SU-DHL-6 (cell line): Measurements from ENCODE around the gene FBXL20.

Experiments
- H2AFZ ChIP-seq: fragments of 200-600 bp; sonication (generic); 2 replicates; pipeline ENCODE4 v1.6.1; 2014; ENCODE audit warnings: low read depth, mild to moderate bottlenecking, moderate library complexity, mixed read lengths, antibody characterized with exemption, low read length; ENCODE audit not compliant: severe bottlenecking
- H3F3A ChIP-seq: fragments of 200-600 bp; shearing (Covaris generic); 2 replicates; pipeline ENCODE4 v1.6.0; 2016; ENCODE audit warnings: antibody characterized with exemption, mild to moderate bottlenecking; ENCODE audit not compliant: insufficient read depth
- H3K27ac ChIP-seq: fragments of 200-600 bp; sonication (generic); 2 replicates; pipeline ENCODE4 v1.5.1; 2016; ENCODE audit warnings: low read depth, mild to moderate bottlenecking, low read length, moderate library complexity, mixed read lengths
- H3K27me3 ChIP-seq: fragments of 200-600 bp; sonication (generic), shearing (Covaris generic); 2 replicates; pipeline ENCODE4 v1.6.0; 2014; ENCODE audit warnings: mild to moderate bottlenecking, low read length
- H3K36me3 ChIP-seq: fragments of 200-600 bp; sonication (generic); 2 replicates; pipeline ENCODE4 v1.6.1; 2014; ENCODE audit warnings: mild to moderate bottlenecking, low read length, mixed read lengths
- H3K4me2 ChIP-seq: fragments of 300-600, 200-600 bp; shearing (Covaris generic), sonication (generic); 2 replicates; pipeline ENCODE4 v1.6.0; 2014; ENCODE audit warnings: low read length, low read depth, mild to moderate bottlenecking; ENCODE audit not compliant: poor library complexity, severe bottlenecking
- H3K4me3 ChIP-seq: fragments of 200-600 bp; sonication (generic); 2 replicates; pipeline ENCODE4 v1.5.1; 2014; ENCODE audit warnings: antibody characterized with exemption, low read length, mild to moderate bottlenecking, mixed read lengths; ENCODE audit not compliant: insufficient read depth, poor library complexity, severe bottlenecking
- H3K79me2 ChIP-seq: fragments of 200-600 bp; sonication (generic); 2 replicates; pipeline ENCODE4 v1.6.1; 2014; ENCODE audit warnings: mild to moderate bottlenecking, low read length, moderate library complexity; ENCODE audit not compliant: insufficient read depth
- H3K9ac ChIP-seq: fragments of 200-600 bp; sonication (generic); 2 replicates; pipeline ENCODE4 v1.7.0; 2014; ENCODE audit warnings: mild to moderate bottlenecking, low read length
- H3K9me2 ChIP-seq: fragments of 200-600 bp; sonication (generic); replicated peaks from 2 replicates; pipeline ENCODE4 v1.6.1; 2014; ENCODE audit warnings: low read length; ENCODE audit not compliant: insufficient read depth
- H3K9me3 ChIP-seq: fragments of 200-600 bp; sonication (generic); 2 replicates; pipeline ENCODE4 v1.6.1; 2014; ENCODE audit warnings: low read length, mixed read lengths; ENCODE audit not compliant: insufficient read depth
- H4K20me1 ChIP-seq: fragments of 200-600 bp; sonication (generic); 2 replicates; pipeline ENCODE4 v1.6.1; 2014; ENCODE audit warnings: low read depth, mild to moderate bottlenecking, antibody characterized with exemption, low read length, moderate library complexity, mixed read lengths
- CTCF ChIP-seq: fragments of 200-600 bp; sonication (generic); IDR thresholded peaks from one replicate; pipeline ENCODE4 v1.5.1; 2017; ENCODE audit warnings: antibody characterized with exemption, mild to moderate bottlenecking, low read length, moderate library complexity; ENCODE audit not compliant: insufficient read depth, poor library complexity, severe bottlenecking
- EZH2phosphoT487 ChIP-seq: fragments of 200-600 bp; sonication (generic), shearing (Covaris generic); conservative IDR thresholded peaks from 2 replicates; pipeline ENCODE4 v1.6.1; 2018; ENCODE audit warnings: mild to moderate bottlenecking, antibody characterized with exemption, low read length, moderate library complexity, mixed read lengths

The FBXL20 gene

DNA sequence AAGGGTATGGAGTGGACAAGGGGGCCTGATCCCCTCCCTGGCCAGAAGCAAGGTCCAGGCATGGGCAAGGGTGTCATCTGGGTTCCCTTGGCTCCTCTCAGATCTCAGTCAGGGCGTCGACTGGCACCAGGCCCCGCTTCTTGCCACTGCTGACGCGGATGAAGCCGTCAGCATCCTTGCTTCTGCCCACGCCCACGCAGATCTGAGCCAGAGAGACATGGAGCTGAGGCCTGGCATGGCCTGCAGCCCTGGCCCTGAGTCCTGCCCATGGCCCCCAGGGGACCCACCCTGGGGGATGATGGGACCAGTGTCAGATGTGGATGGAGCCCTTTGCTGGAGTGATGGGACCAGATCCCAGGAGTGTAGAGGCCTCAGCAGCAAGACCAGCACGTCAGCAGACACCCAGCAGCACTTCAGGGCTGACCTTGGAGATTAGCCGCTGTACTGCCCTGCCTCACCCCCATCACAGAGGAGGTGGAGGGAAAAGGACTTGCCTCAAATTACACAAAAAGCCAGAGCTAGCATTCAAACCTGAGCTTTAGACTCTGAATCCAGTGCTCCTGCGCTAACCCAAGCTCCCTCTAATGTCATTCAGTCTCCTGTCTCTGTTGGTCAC lies 189.1 kb downstream of the FBXL20 start:
- TF ChIP-seq EZH2phosphoT487 (no peak), CTCF (no peak)
- H3K9me3 ChIP-seq, result no peaks in the 10 kb centered on the region

GRCh38 chr17:39210093-39210434 lies 191.4 kb downstream of the FBXL20 start:
- H3K9ac ChIP-seq, result no peak overlapping the region

More for the DNA sequence above, 189.1 kb downstream of the FBXL20 start:
- H4K20me1 ChIP-seq, result no peaks in the 10 kb centered on the region
- H3K9ac ChIP-seq, result no peak overlapping the region
- no peak overlapping the region for H3K27ac ChIP-seq
- no peak overlapping the region for H3K4me3 ChIP-seq
- no peaks in the 10 kb centered on the region for H3K27me3 ChIP-seq
- no peak overlapping the region for H3K4me2 ChIP-seq
- peaks cover 10% of the 10 kb centered on the region for H3F3A ChIP-seq
- H3K36me3 ChIP-seq, result no peaks in the 10 kb centered on the region
- H3K9me2 ChIP-seq, result no peaks in the 10 kb centered on the region
- H2AFZ ChIP-seq, result no peak overlapping the region
- no peaks in the 10 kb centered on the region for H3K79me2 ChIP-seq

GRCh38 chr17:39209317-39210092 lies 191.9 kb downstream of the FBXL20 start:
- peak overlapping the region; percentile 78; the same call in 1 of the 2 replicates for H3K27ac ChIP-seq
- peak overlapping the region; percentile 41 for H3K4me2 ChIP-seq
- no peak overlapping the region for H3K9ac ChIP-seq
- no peaks in the 10 kb centered on the region for H3K36me3 ChIP-seq
- TF ChIP-seq EZH2phosphoT487 (no peak), CTCF (no peak)
- H3K79me2 ChIP-seq, result no peaks in the 10 kb centered on the region
- no peaks in the 10 kb centered on the region for H3K9me2 ChIP-seq
- H3K4me3 ChIP-seq, result no peak overlapping the region
- no peaks in the 10 kb centered on the region for H3K27me3 ChIP-seq
- no peaks in the 10 kb centered on the region for H3K9me3 ChIP-seq
- H3F3A ChIP-seq, result peaks cover 21% of the 10 kb centered on the region
- no peaks in the 10 kb centered on the region for H4K20me1 ChIP-seq
- H2AFZ ChIP-seq, result no peak overlapping the region

More at GRCh38 chr17:39210093-39210434, 191.4 kb downstream of the FBXL20 start:
- Histone ChIP-seq H3K9me2 (no peaks in the 10 kb centered on the region), H3K4me3 (no peak overlapping the region), H3K4me2 (no peak overlapping the region), H4K20me1 (no peaks in the 10 kb centered on the region), H3K36me3 (no peaks in the 10 kb centered on the region), H3K79me2 (no peaks in the 10 kb centered on the region), H3K27ac (no peak overlapping the region), H3K9me3 (no peaks in the 10 kb centered on the region), H2AFZ (no peak overlapping the region), H3F3A (peaks cover 16% of the 10 kb centered on the region), H3K27me3 (no peaks in the 10 kb centered on the region)
- no peak for TF ChIP-seq CTCF
- no peak for TF ChIP-seq EZH2phosphoT487
